ENCODE results near the gene FOXRED2. TPM values are rescaled to one million over a fixed set of nuclear protein-coding genes. Genes with fewer than 3 reads are reported as not detected.

The FOXRED2 gene
- total RNA-seq, 1 experiment from 2014 or later: 37.7 TPM

GRCh38 chr22:36465232-36466021, 41.4 kb downstream of the FOXRED2 start:
- intact Hi-C loops (cut with micrococcal nuclease; ENCODE audit: unreplicated experiment): no loop called here
- CTCF ChIA-PET: no interaction called here
- DNase-seq (ENCODE audit: low read depth, low spot score): peak; percentile 85
- TF ChIP-seq TCF7L2 (IDR thresholded peaks at IDR 0.05; ENCODE audit: low read depth, low read length): no peak
- no peak for TF ChIP-seq SIN3A (IDR thresholded peaks at IDR 0.05; ENCODE audit: borderline replicate concordance, insufficient read depth, low read depth, low read length)
- TF ChIP-seq POLR2AphosphoS5 (IDR thresholded peaks at IDR 0.05; ENCODE audit: low read depth, low read length): no peak
- TF ChIP-seq CTCF (IDR thresholded peaks at IDR 0.05): no peak
- TF ChIP-seq REST (IDR thresholded peaks at IDR 0.05; ENCODE audit: insufficient read depth in 1 of 2, low read depth in 2 of 2, low read length in 1 of 2): no peak
- H3K36me3 ChIP-seq (ENCODE audit: control insufficient read depth, insufficient read depth, low read length): no peaks in the 10 kb centered on the region
- no peaks in the 10 kb centered on the region for H3K9me3 ChIP-seq (ENCODE audit: control insufficient read depth, insufficient read depth, low read depth, low read length)
- peak overlapping the region; percentile 88 for H3K27ac ChIP-seq (ENCODE audit: low read length)
- POLR2A ChIA-PET: no interaction called here
- peaks cover 68% of the 10 kb centered on the region for H3K4me1 ChIP-seq (ENCODE audit: control insufficient read depth, insufficient read depth, low read length)
- no peak overlapping the region for H3K4me3 ChIP-seq (ENCODE audit: low read depth in 2 of 2, low read length in 2 of 2)
- in situ Hi-C loops (cut with HindIII; ENCODE audit: low pct_unique_long_range_greater_than_20kb, low sequenced_read_pairs): no loop called here
- no peaks in the 10 kb centered on the region for H3K27me3 ChIP-seq (ENCODE audit: control insufficient read depth, insufficient read depth, low read length)
- no TSS peak for BruUV-seq (replicated peaks)
- peak; percentile 70 for ATAC-seq

GRCh38 chr22:36464715-36465231, 42.1 kb downstream of the FOXRED2 start:
- H3K4me1 ChIP-seq (ENCODE audit: control insufficient read depth, insufficient read depth, low read length): peaks cover 63% of the 10 kb centered on the region
- ChIA-PET POLR2A (no interaction called here), CTCF (no interaction called here)
- no TSS peak for BruUV-seq (replicated peaks)
- no peaks in the 10 kb centered on the region for H3K9me3 ChIP-seq (ENCODE audit: control insufficient read depth, insufficient read depth, low read depth, low read length)
- in situ Hi-C loops (cut with HindIII; ENCODE audit: low pct_unique_long_range_greater_than_20kb, low sequenced_read_pairs): no loop called here
- intact Hi-C loops (cut with micrococcal nuclease; ENCODE audit: unreplicated experiment): no loop called here
- TF ChIP-seq REST (IDR thresholded peaks at IDR 0.05; ENCODE audit: insufficient read depth in 1 of 2, low read depth in 2 of 2, low read length in 1 of 2) (no peak), SIN3A (IDR thresholded peaks at IDR 0.05; ENCODE audit: borderline replicate concordance, insufficient read depth, low read depth, low read length) (no peak), POLR2AphosphoS5 (IDR thresholded peaks at IDR 0.05; ENCODE audit: low read depth, low read length) (no peak), TCF7L2 (IDR thresholded peaks at IDR 0.05; ENCODE audit: low read depth, low read length) (no peak), CTCF (IDR thresholded peaks at IDR 0.05) (no peak)
- ATAC-seq (no peak; the same call in 1 of the 2 replicates), DNase-seq (ENCODE audit: low read depth, low spot score) (no peak)
- peak overlapping the region; percentile 88 for H3K27ac ChIP-seq (ENCODE audit: low read length)
- H3K27me3 ChIP-seq (ENCODE audit: control insufficient read depth, insufficient read depth, low read length): no peaks in the 10 kb centered on the region
- no peak overlapping the region for H3K4me3 ChIP-seq (ENCODE audit: low read depth in 2 of 2, low read length in 2 of 2)
- no peaks in the 10 kb centered on the region for H3K36me3 ChIP-seq (ENCODE audit: control insufficient read depth, insufficient read depth, low read length)

All from Panc1 (cell line).